GM18909 (cell line): ENCODE data around the gene NR1D2.
"Not testable (repeated sequence)": the region's sequence is repeated elsewhere in the genome, so short reads cannot be mapped to it uniquely, and the experiment has no call there.

Source experiments
- ATAC-seq: cut with Tn5 transposase; IDR thresholded peaks from one replicate; pipeline ENCODE4 v1.9.1; 2021; ENCODE audit warnings: mild to moderate bottlenecking; ENCODE audit not compliant: unreplicated experiment, poor library complexity

The NR1D2 gene

GRCh38 chr3:23944861-23945662, at the start of gene NR1D2:
NR1D2 (plus strand) TSS chr3:23945286; CDS start chr3:23945579, 293 bp downstream.
- ATAC-seq: peak; percentile 63

- ATAC-seq: no peak
Measured at GRCh38 chr3:23900744-23901143, 44.3 kb upstream of the NR1D2 start.

GRCh38 chr3:23904545-23904944, 40.5 kb upstream of the NR1D2 start:
- no peak for ATAC-seq

- ATAC-seq: no peak
Measured at GRCh38 chr3:23909341-23909740, 35.7 kb upstream of the NR1D2 start.

GRCh38 chr3:23911397-23911796, 33.7 kb upstream of the NR1D2 start:
- ATAC-seq: no peak

GRCh38 chr3:23912335-23912734, 32.8 kb upstream of the NR1D2 start:
- ATAC-seq: not testable (repeated sequence)

GRCh38 chr3:23913182-23913581, 31.9 kb upstream of the NR1D2 start:
- ATAC-seq: no peak

- no peak for ATAC-seq
Measured at GRCh38 chr3:23913873-23914743, 31.0 kb upstream of the NR1D2 start.

- ATAC-seq: no peak
Measured at GRCh38 chr3:23915537-23916108, 29.5 kb upstream of the NR1D2 start.

GRCh38 chr3:23916152-23916885, 28.8 kb upstream of the NR1D2 start:
- ATAC-seq: peak; percentile 58

GRCh38 chr3:23916886-23917678, 28.0 kb upstream of the NR1D2 start, which contains the start of the genes NKIRAS1 and RPL15:
NKIRAS1 (minus strand) TSS chr3:23916990; CDS start chr3:23910904, 6,086 bp downstream.
RPL15 (plus strand) TSS chr3:23917132; CDS start chr3:23917860, 728 bp downstream.
- peak; percentile 93 for ATAC-seq

GRCh38 chr3:23917679-23918303, 27.3 kb upstream of the NR1D2 start:
- not testable (repeated sequence) for ATAC-seq

GRCh38 chr3:23918331-23918730, 26.8 kb upstream of the NR1D2 start:
- ATAC-seq: not testable (repeated sequence)

GRCh38 chr3:23919628-23920027, 25.5 kb upstream of the NR1D2 start:
- no peak for ATAC-seq

- ATAC-seq: no peak
Measured at GRCh38 chr3:23920151-23920655, 24.9 kb upstream of the NR1D2 start.

GRCh38 chr3:23921052-23921511, 24.0 kb upstream of the NR1D2 start:
- no peak for ATAC-seq

GRCh38 chr3:23923786-23924185, 21.3 kb upstream of the NR1D2 start:
- ATAC-seq: no peak

- no peak for ATAC-seq
Measured at GRCh38 chr3:23926246-23926645, 18.8 kb upstream of the NR1D2 start.
